ENCODE data around the gene NEK6.

The NEK6 gene

DNA sequence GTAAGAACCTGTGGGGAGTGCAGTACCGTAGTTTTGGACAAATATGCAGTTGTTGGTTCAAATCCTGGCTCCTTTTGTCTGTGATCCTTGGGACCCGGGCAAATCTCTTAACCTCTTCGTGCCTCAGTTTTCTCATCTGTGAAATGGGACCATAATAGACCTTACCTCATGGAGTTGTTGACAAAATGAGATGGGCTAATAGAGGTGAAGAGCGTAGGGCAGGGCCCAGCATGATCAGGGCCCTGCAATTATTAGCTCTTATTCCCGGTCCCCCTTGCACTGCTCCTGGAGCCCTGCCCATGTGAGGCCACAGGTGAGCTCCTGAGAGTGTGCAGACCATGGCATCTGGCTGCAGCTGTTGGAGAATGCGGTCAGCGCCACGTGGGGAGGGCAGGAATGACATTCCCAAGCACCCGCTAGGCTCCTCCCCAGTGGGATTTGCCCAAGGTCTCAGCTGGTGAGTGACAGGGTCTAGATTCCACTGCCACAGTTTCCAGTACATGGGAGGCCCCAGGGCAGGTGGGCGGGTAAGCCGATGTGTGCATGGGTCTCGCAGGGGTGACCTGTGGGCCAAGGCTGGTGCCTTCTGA, 41.0 kb downstream of the NEK6 start:
- no peak for DNase-seq

DNA sequence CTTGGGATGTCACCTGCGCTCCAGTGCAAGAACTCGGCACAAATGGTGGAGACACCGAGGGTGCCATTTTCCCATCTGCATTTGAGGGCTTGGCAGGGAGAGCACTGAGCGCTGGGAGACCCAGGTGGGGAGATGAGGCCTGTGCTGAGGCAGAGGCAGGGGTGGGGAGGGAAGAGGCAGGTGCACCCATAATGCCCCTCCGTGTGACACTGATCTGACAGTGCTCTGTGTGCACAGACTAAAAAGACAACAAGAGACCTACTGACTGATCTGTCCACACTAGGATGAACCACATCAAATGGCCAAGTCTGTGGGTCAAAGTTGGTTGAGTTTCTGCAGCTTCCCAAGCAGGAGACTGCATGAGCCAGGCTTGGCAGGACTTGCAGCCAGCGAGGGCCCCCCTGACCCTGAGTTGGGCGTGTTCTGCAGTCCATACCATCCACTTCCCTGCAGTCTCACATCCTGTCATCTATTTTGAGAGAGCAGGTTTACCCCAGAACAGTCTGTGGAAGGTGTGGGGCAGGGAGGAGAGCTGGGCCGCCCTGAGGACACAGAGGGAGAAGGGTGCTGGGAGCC, 41.9 kb downstream of the NEK6 start:
- no peak for DNase-seq

DNA sequence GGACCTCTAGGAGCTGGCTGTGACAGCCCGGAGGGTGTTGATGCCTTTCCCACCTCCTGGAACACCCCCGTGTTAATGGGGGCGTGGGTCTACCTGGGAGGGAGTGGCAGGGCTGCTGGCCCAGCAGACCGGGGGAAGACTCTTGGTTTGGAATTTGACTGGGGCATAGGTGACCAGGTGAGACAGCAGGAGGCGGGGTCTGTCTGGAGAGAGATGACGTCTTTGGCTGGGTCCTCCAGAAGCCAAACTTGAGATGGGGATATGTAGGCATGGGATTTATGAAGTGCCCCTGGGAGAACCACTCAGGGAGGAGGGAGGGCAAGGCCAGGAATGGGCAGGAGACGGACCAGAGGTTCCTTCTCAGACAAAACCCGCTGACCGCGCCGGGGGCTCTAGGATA, 42.6 kb downstream of the NEK6 start:
- DNase-seq = no peak

DNA sequence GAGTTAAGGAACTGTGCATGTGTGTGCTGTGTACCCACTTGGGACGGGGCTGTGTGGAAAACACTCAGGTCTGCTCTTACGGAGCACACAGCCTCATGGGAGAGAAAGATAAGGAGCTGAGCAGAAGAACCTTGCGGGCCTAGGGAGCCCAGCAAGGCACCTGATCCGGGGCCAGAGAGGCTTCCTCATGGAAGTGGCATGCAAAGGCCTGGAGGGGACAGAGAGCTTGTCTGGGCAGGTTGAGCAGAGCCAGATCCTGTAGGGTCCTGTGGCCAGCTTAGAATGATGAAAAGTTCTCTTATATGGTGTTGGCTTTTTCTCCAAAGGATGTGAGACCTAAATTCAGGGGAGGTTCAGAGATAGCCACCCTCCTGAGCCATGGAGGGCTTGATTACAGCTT, 45.2 kb downstream of the NEK6 start:
- DNase-seq = no peak

DNA sequence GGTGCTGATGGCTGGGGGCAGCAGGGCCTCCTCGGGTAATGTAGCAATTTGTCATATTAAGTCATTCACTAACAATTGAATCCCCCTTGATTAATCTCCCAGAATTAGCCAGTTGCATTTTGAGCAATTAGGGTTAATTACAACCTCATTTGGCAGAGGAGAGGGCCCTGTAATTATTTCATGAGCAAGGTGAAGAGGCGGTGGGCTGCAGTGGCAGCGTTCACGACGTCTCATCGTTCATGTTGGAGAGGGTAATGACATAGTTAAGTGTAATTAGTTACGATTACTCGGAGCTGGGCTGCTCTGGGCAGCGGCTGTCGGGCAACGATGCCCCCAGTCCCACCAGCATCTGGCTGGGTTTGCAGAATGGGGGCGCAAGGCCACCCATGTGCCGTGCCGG, 46.0 kb downstream of the NEK6 start:
- no peak for DNase-seq

DNA sequence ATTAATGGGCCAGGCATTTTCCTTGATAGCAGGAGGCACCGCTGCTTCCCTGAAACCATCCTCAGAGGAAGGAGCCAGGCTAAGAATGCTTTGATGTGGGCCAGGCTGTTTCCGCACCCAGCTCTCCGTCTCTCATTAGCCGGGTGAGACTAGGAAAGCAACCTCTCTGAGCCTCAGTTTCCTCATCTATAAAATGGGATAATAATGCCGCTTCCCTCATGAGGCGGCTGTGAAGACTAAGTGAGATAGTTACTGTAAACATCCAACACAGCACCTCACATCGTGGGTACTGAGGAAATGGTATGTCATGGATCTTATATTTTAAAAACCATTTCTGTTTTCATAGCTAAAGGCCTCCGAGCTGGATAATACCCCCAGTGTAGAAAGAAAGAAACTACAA, 46.5 kb downstream of the NEK6 start:
- no peak for DNase-seq

DNA sequence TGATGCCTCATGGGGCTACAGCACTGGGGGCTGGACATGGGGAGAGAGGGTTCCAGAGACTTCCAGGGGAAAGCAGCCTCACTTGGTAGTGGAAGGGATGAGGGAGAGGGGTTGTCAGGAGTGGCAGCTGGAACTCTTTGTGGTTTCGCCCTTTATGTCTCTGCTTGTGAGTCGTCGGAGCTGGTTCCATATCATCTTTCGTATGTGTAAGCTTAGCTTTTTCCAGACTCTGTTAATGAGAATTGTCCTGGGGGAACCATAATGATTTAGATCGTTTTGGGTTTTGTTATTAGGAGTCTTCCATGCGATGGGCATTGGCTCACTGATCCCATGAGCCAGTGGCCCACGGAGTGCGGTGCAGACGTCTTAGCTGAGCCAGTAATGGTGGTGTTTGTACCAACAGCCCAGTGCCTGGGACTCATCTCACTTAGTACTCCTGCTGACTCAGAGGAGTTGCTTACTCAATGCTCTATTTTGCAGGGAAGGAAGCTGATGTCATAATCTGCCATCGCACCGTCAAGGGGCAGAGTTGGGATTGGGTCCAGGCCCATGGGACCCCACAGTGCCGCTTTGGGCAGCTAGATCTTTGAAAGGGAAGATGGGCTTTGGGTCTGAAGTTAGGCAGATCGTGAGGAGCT, 48.5 kb downstream of the NEK6 start:
- DNase-seq = no peak

DNA sequence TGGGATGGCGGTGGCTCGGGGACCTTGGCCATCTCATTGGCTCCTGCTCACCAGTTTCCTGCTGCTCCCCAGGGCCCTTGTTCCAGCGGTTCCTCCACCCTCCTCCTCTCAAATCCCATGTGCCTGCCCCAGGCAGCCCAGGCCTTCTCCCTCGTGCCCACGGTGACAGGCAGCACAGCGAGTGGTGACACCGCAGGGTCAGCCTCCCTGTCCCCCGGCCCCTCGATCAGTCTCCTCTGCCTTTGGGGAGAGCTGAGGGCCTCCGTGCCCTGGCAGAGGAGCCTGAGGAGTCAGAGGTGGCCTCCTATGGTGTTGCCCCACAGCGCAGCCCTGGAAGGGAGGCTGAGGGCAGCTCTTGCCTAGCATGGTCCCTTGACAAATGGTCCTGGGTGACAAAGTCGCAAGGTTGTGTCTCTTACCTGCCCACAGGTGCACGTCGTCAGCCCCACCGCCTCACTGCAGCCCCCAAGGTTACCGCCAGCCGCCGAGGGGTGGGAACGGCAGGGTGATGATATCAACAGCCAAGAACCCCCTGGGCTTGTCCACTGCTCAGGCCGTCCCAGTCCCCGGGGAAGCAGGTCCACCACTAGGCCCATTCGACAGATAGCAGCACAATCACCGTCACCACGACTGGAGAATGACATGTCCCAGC, 49.8 kb downstream of the NEK6 start:
- DNase-seq = no peak

DNA sequence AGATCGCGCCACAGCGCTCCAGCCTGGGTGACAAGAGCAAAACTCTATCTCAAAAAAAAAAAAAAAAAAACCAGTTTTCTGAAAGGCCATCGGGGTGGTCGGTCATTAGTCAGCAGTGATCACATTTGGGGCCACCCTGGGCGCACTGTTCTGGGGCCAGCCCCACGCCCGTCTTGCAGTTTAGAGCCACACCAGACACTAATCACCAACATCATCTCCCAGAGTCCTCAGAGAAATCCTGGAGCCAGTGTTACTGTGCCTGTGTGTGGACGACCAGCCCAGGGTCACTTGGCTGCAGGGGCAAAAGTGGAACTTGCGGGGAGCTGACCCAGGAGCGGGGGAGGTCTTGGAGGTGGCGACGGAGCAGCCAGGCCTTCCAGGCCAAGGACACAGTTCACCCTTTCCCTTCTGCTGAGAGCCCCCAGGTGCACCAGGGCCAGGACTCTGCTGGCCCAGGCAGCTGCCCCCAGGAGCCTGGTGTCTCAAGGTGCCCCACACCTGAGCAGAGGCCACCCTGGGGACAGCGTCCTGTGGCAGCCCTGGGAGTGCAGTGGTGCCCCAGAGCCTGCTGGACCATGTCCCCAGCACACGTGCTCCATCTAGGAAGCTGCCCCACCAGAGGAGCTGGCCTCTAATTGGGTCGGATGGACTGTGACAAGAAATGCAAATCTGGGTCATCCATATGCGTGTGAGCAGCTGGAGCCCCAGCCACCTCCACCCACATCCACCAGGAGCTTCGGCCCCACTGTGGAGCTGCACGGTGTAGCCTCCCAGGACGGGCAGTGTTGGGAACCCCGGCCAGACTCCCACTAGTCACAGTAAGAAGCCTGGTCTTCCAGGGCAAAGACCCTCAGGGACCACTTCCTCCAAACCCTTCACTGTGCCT, 51.1 kb downstream of the NEK6 start:
- no peak for DNase-seq

DNA sequence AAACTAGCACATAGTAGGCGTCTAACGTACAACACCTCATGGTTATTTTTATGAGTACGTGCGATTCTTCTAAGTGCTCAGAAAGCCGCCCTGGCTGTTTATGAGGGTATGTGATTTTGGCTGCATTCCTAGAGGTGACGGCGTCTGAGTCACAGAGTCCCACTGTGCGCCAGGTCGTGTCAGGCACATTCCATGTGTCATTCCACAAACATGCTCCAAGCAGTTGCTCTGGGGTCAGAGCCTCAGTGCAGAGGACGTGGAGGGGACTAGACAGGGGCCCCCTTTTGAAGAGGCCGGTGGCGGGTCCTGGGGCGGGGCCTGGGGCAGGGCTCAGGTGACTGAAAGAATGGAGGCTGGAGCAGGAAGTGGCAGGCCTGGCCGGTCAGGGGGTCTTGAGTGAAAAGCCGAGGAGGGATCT, 51.9 kb downstream of the NEK6 start:
- DNase-seq = no peak

DNA sequence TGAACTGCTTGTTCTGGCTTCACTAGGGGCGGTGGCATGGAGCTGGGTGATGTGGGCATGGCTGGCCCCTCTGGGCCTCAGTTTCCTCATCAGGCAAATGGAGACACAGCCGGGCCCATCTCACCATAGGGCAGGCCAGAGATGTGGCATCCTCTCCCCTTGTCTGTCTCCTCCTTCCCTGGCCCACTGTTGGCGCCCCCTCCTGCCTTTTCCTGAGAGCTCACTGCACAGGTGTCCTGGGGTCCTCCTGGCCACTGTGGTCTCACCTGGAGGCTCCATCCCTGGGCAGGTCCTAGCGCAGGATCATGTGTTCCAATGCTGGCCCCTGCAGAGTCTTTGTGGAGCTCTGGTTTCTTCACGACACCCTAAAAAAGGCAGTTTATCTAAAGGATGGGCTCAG, 53.5 kb downstream of the NEK6 start:
- DNase-seq = no peak

DNA sequence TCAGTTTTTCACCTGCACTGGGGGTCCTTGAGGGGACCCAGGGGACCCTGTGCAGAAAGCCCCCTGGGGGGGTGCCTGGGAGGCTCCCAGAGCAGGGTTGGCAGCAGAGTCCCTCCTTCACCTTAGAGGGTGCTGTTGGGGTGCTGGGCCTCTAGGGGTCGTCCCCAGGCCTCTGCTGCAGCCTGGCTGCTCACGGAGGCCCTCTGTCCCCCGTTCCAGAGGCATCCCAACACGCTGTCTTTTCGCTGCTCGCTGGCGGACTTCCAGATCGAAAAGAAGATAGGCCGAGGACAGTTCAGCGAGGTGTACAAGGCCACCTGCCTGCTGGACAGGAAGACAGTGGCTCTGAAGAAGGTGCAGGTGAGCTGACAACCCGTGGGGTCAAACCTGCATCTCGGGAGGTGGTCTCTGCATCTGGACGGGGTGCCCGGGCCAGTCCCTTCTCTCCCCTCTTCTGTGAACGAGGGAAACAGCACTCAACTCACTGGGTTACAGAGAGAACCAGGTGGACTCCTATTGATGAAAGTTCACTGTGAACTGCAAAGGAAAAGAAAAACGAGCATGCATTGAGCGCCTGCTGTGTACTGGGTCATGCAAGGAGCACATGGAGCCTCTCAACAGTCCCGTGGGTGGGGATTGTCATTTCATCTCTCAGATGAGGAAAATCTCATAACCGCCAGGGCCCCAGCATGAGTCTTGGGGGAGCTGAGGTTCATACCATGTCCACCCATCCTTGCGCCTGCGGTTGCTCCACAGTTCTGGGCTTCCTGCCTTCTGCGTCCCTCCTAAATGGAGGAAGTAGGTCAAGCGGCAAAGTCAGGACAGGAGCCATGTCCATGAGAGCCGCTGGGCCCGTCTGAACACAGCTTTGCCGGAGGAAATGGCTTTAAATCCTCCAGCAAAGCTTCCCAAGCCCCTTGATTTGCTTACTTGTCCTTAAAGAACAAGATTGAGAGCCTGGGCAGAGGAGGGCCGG, 54.8 kb downstream of the NEK6 start:
- peak; percentile 31 for DNase-seq

DNA sequence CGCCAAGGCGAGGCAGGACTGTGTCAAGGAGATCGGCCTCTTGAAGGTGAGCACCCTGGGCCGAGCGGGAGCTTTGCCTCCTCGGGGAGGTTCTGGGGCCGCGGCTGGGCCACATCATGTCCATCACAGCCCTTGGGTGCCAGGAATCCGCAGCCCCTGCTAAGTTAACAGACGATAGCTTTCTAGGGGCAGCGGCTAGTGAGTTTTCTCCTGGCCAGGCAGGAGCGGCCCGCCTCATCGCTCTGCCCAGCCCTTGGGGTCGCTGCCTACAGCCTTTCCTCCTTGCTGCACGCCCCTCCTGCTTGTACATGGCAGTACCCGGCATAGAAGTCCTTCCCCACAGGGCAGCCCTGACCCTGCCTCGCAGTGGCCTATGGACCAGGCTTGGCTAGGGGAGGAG, 56.2 kb downstream of the NEK6 start:
- DNase-seq = no peak

DNA sequence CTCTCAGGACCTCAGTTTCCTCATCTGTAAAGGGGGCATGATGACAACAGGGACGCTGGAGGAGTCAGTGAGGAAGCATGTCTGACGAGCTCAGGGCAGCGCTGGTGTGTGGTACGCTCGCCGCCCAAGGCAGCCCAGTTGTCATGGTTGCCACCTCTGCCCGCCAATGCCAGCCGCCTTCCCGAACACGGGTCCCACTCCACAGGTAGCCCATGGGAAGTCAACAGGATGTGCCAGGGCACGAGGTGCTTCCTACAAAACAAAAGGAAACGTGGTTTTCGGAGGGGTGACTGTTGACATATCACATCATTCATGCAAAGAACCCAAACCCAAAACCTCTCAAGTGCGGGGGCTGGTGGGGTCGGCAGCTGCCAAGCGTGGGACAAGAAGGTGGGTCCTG, 58.1 kb downstream of the NEK6 start:
- no peak for DNase-seq

DNA sequence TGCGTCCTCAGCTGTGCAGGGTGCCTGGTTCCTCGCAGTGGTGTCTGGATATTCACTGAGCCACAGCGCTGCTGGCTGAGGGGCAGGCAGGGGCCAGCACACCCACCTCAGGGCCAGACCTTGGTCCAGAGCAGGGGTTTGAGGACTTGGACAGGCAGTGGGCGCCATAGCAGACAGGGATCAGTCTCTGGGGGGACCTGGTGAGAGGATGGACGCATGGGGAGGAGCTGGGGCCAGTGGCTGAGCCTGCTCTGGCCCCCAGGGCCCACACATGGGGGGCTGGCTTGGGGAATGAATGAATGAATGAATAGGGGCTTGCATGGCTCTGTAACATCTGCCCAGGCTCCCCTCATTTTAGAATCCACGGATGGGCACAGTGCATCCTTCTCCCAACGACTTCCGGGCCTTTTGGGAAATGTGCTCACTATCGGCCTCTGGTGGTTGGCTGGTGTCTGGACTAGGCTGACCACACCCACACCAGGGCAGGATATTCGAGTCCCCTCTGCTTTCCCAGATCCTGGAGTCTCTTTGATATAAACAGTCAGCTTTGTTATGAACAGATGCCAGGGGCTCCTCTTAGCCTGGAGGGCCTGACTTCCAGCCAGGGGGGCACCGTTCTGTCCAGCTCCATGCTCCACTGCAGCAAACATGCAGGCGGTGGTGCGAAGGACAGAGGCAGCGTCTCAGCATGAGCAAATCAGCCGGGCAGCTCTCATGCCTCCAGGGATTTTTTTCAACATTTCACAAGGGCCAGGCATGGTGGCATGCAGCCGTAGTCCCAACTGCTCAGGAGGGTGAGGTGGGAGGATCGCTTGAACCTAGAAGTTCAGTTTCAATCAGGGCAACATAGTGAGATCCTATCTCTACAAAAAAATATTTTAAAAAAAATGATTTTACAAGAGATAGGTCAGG, 62.6 kb downstream of the NEK6 start:
- DNase-seq = peak; percentile 50

DNA sequence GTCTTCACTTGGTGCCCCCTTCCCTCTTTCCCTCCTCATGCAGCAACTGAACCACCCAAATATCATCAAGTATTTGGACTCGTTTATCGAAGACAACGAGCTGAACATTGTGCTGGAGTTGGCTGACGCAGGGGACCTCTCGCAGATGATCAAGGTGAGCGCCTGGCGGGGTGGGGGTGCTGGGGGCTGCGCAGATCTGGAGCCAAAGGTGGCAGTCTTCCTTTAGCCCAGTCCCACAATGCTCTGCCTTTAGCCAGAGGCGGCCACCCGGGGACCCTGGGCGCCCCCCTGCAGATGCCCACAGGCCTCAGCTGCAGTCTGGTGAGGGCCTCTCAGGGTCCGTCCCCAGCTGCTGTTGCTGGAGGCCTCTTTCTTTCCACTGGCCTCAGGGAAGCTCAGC, 63.7 kb downstream of the NEK6 start:
- no peak for DNase-seq

DNA sequence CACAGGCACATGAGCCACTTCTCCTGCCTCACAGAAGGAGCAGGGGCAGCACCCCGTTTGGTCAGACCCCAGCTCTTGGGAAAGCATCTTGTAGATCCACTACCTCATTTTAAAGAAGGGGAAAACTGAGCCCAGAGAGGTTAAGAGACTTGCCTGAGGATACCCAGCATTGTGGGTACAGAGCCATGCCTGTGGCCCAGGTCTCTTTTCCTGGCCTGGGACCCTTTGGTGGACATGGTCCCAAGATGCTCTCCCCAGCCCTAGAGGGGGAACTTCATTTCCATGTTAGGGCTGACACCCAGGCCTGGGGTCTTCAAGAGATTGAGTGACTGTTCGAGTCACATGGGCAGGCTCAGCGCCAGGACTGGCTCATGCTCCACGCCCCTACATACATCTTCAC, 64.2 kb downstream of the NEK6 start:
- DNase-seq = no peak

DNA sequence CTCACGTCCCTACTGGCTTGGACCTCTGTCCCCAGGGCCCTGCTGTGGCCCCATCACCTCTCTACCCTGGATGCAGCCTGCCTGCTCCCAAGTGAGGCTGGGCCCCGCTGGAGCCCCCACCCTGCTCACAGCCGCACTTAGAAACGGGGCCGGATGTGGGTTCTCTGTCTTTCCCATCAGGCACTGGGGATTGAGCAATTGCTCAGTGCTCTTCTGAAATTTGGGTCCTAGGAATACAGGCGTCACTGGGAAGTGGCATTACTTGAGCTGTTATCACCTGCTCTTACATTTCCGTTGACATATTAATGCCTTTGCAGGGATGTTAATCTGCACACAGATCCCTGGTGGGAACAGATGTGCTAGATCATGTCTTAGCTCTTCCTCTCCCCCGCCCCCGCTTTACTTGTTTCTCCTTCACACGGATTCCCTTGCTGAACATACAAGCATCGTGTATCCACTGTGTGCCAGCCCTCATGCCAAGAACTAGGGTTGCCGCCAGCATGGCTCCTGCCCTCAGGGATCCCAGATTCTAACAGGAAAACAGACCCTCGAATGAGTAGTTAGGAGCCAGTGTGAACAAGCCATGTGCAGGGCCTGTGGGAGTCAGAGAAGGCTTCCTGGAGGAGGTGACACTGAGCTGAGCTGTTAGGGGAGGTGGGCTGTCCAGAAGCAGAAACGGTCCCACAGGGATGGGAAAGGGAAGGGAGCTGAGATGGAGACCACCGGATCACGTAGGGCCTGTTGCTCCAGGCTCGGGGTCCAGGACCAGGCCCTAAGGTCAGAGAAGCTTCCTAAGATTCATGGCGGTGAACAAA, 65.1 kb downstream of the NEK6 start:
- DNase-seq = no peak

DNA sequence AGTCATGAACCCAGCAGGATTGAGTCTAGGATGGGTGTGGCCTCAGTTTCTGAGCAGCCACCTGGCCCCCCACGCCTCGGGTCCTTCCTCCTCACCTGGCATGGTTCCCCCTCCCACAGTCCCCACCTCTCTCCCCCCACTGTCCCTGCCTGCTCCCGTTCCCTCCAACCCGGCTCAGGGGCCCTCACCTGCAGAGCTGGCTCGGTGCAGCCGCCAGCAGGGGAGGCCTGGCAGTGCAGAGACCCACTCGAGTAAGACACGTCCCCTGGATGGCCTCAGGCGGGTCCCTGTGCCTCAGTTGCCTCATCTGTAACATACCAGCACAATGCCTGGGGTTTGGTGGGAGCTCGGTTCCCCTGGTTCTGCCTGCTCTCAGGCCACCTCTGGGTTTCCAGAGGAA, 66.2 kb downstream of the NEK6 start:
- no peak for DNase-seq

DNA sequence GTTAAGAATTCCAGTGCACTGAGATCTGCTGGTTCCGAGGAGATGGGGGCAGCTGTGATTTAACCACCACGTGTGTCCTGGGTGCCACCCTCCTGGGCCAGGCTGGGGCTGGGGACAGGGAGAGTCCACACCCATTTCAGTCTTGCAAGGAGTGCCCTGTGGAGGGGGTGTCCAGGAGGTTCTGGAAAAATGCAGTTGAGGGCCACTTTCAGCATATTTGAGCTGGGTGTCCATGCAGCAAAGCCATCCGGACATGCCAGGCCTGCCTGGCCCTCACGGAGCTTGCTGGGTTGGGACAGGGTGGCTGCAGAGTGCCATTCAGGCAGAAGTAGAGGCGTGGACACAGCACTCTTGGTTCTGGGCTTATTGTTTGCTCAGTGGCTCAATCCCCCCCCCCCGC, 68.1 kb downstream of the NEK6 start:
- DNase-seq = no peak

Measured in midbrain (tissue), 1 donor.